MM.1S (cell line): ENCODE results near the gene MASP2.

Source experiments
- EZH2 ChIP-seq: fragments of 300-600 bp; sonication (generic); optimal IDR thresholded peaks from 2 replicates; pipeline ENCODE3; 2017; ENCODE audit warnings: low read depth, mild to moderate bottlenecking, antibody characterized with exemption, low read length, mixed read lengths
- EZH2phosphoT487 ChIP-seq: fragments of 300-600 bp; sonication (generic); IDR thresholded peaks from 2 replicates; pipeline ENCODE4 v1.6.1; 2018; ENCODE audit warnings: antibody characterized with exemption, low read length
- TF ChIP-seq, protein P1 (sequence below): fragments of 300-600 bp; sonication (generic); IDR thresholded peaks from 2 replicates; pipeline ENCODE4 v1.5.1; 2016; ENCODE audit warnings: antibody characterized with exemption, low read length, mixed read lengths

GRCh38 chr1:11071463-11072215, 24.6 kb upstream of the MASP2 start:
- TF ChIP-seq EZH2phosphoT487, result no peak
- TF ChIP-seq, protein P1, sequence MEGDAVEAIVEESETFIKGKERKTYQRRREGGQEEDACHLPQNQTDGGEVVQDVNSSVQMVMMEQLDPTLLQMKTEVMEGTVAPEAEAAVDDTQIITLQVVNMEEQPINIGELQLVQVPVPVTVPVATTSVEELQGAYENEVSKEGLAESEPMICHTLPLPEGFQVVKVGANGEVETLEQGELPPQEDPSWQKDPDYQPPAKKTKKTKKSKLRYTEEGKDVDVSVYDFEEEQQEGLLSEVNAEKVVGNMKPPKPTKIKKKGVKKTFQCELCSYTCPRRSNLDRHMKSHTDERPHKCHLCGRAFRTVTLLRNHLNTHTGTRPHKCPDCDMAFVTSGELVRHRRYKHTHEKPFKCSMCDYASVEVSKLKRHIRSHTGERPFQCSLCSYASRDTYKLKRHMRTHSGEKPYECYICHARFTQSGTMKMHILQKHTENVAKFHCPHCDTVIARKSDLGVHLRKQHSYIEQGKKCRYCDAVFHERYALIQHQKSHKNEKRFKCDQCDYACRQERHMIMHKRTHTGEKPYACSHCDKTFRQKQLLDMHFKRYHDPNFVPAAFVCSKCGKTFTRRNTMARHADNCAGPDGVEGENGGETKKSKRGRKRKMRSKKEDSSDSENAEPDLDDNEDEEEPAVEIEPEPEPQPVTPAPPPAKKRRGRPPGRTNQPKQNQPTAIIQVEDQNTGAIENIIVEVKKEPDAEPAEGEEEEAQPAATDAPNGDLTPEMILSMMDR, result no peak
- no peak for TF ChIP-seq EZH2
